ENCODE results near the gene EXOC2.
A peak's percentile ranks its signal among the peaks of the same experiment; 100 is the strongest.

Gene EXOC2

GRCh38 chr6:658244-658643 lies 34.7 kb downstream of the EXOC2 start:
- DNase-seq = no peak
- Mint-ChIP-seq H3K27me3 (ENCODE audit: low read depth, poor library complexity) (peaks cover 6% of the 10 kb centered on the region), H3K36me3 (ENCODE audit: low read depth) (peaks cover 45% of the 10 kb centered on the region), H3K4me3 (no peak overlapping the region), H3K9me3 (peaks cover 24% of the 10 kb centered on the region), H3K4me1 (peaks cover 11% of the 10 kb centered on the region), H3K27ac (no peak overlapping the region)
- no peak for TF ChIP-seq CTCF (IDR thresholded peaks at IDR 0.05)

GRCh38 chr6:657743-658142 lies 35.2 kb downstream of the EXOC2 start:
- no peak for DNase-seq
- H3K27ac Mint-ChIP-seq = no peak overlapping the region
- peaks cover 45% of the 10 kb centered on the region for H3K36me3 Mint-ChIP-seq (ENCODE audit: low read depth)
- H3K9me3 Mint-ChIP-seq = peaks cover 19% of the 10 kb centered on the region
- peaks cover 11% of the 10 kb centered on the region for H3K4me1 Mint-ChIP-seq
- peaks cover 6% of the 10 kb centered on the region for H3K27me3 Mint-ChIP-seq (ENCODE audit: low read depth, poor library complexity)
- no peak for TF ChIP-seq CTCF (IDR thresholded peaks at IDR 0.05)
- H3K4me3 Mint-ChIP-seq = no peak overlapping the region

GRCh38 chr6:656460-657252 lies 36.3 kb downstream of the EXOC2 start, which contains the start of gene HUS1B:
TSS of gene HUS1B (minus strand) at chr6:657100. CDS start at chr6:656944, 156 bp downstream.
- Mint-ChIP-seq H3K4me1 (peaks cover 11% of the 10 kb centered on the region), H3K27me3 (ENCODE audit: low read depth, poor library complexity) (peaks cover 6% of the 10 kb centered on the region), H3K4me3 (no peak within 1 kb of the TSS), H3K9me3 (peaks cover 11% of the 10 kb centered on the region), H3K27ac (peak within 1 kb of the TSS; percentile 20), H3K36me3 (ENCODE audit: low read depth) (peaks cover 45% of the 10 kb centered on the region)
- DNase-seq = no peak
- no peak for TF ChIP-seq CTCF (IDR thresholded peaks at IDR 0.05)

GRCh38 chr6:654136-654535 lies 38.8 kb downstream of the EXOC2 start:
- H3K4me3 Mint-ChIP-seq = no peak overlapping the region
- no peak for TF ChIP-seq CTCF (IDR thresholded peaks at IDR 0.05)
- peaks cover 3% of the 10 kb centered on the region for H3K4me1 Mint-ChIP-seq
- no peaks in the 10 kb centered on the region for H3K9me3 Mint-ChIP-seq
- H3K36me3 Mint-ChIP-seq (ENCODE audit: low read depth) = peaks cover 40% of the 10 kb centered on the region
- H3K27me3 Mint-ChIP-seq (ENCODE audit: low read depth, poor library complexity) = peaks cover 2% of the 10 kb centered on the region
- no peak overlapping the region for H3K27ac Mint-ChIP-seq
- no peak for DNase-seq

- no peaks in the 10 kb centered on the region for H3K9me3 Mint-ChIP-seq
- H3K4me1 Mint-ChIP-seq = no peaks in the 10 kb centered on the region
- TF ChIP-seq CTCF (IDR thresholded peaks at IDR 0.05) = no peak
- no peaks in the 10 kb centered on the region for H3K27me3 Mint-ChIP-seq (ENCODE audit: low read depth, poor library complexity)
- H3K36me3 Mint-ChIP-seq (ENCODE audit: low read depth) = peaks cover 36% of the 10 kb centered on the region
- H3K27ac Mint-ChIP-seq = no peak overlapping the region
- no peak overlapping the region for H3K4me3 Mint-ChIP-seq
- DNase-seq = no peak
These were observed 40.1 kb downstream of the EXOC2 start for GRCh38 chr6:652865-653264.

GRCh38 chr6:650098-650497 lies 42.8 kb downstream of the EXOC2 start:
- Mint-ChIP-seq H3K36me3 (ENCODE audit: low read depth) (peaks cover 20% of the 10 kb centered on the region), H3K27ac (no peak overlapping the region), H3K9me3 (no peaks in the 10 kb centered on the region)

More at GRCh38 chr6:650098-650497, 42.8 kb downstream of the EXOC2 start:
- Mint-ChIP-seq H3K4me3 (no peak overlapping the region), H3K27me3 (ENCODE audit: low read depth, poor library complexity) (no peaks in the 10 kb centered on the region), H3K4me1 (no peaks in the 10 kb centered on the region)
- TF ChIP-seq CTCF (IDR thresholded peaks at IDR 0.05) = no peak
- DNase-seq = no peak
